Measurements from ENCODE around the gene NGDN.
"Not testable (repeated sequence)": the region's sequence is repeated elsewhere in the genome, so short reads cannot be mapped to it uniquely, and the experiment has no call there.

Gene NGDN

GRCh38 chr14:23437133-23438100 is 32.1 kb upstream of the NGDN start:
- DNase-seq = no peak
- in situ Hi-C loops (cut with HindIII; ENCODE audit: low pct_ligation_motif_present, low pct_unique_long_range_greater_than_20kb, low sequenced_read_pairs) = no loop called here

GRCh38 chr14:23438101-23438971 is 31.2 kb upstream of the NGDN start:
- in situ Hi-C loops (cut with HindIII; ENCODE audit: low pct_ligation_motif_present, low pct_unique_long_range_greater_than_20kb, low sequenced_read_pairs) = no loop called here
- DNase-seq = no peak

DNA sequence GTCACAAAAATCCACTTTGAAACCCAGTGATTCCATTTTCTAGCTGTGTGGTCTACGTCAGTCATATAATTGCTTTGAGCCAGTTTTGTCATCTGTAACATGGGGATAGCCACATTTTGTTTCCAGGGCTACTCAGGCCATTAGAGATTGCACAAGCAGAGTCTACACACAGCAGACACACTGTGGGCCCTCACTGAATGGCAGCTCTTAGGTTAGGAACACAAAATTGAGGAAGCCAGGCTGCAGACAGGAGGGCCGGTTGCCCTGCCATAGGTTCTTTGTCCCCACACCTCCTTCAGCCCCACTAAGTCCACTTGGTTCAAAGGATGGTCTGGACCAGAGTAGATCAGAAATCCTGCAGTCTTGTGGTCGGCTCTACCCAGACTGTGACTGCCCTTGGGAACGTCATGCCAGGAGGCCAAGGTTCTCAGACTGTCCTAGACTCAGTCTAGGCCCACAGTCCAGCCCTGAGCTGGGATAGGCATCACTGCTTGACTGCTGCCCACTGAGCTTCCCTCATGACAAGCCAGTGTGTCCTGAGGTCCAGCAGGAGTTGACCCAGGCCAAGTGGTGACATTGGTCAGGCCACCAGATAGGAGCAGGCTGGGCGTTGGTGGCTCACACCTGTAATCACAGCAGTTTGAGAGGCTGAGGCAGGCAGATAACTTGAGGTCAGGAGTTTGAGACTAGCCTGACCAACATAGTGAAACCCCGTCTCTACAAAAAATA is 30.2 kb upstream of the NGDN start:
- no peak for DNase-seq
- in situ Hi-C loops (cut with HindIII; ENCODE audit: low pct_ligation_motif_present, low pct_unique_long_range_greater_than_20kb, low sequenced_read_pairs) = no loop called here

GRCh38 chr14:23441076-23441475 is 28.4 kb upstream of the NGDN start:
- in situ Hi-C loops (cut with HindIII; ENCODE audit: low pct_ligation_motif_present, low pct_unique_long_range_greater_than_20kb, low sequenced_read_pairs) = no loop called here
- no peak for DNase-seq

GRCh38 chr14:23442721-23443356 is 26.7 kb upstream of the NGDN start:
- in situ Hi-C loops (cut with HindIII; ENCODE audit: low pct_ligation_motif_present, low pct_unique_long_range_greater_than_20kb, low sequenced_read_pairs) = no loop called here
- no peak for DNase-seq

DNA sequence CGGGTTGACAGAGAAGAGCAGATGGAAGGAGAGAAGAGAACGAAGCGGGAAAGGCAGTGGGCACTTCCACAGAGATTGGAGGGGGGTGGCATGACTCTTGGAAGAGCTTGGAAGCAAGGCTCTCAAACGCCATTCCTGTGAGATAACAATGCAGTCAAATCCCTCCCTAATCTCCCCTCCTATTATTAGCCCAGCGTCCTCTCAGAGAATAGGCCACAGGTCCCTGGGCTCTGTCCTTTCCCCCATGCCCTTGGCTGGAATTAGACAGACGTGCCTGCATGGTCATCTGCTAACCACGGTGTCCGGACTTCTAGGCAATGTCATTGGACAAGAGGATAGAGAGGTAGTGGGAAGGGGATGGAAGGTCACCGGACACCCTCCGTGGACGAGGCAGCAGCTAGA is 26.1 kb upstream of the NGDN start:
- DNase-seq = no peak
- in situ Hi-C loops (cut with HindIII; ENCODE audit: low pct_ligation_motif_present, low pct_unique_long_range_greater_than_20kb, low sequenced_read_pairs) = no loop called here

DNA sequence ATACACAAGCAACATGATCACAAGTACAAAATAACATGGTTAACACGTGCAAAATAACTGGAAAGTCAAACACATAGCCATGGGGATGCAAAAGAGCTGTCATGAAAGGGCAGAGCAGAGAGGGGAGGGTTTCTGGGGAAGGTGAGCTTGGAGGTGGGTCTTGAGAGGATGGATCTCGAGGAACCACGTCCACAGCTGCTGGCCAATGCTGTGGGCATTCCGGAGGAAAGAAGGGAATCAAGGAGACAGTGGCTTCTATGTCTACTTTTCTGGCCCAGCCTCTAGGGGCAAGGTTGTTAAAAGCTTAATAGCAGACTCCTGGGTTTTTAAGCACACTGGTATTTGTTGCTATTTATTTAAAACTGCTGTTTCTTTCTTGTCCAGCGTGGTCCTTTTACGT is 25.6 kb upstream of the NGDN start:
- no peak for DNase-seq
- in situ Hi-C loops (cut with HindIII; ENCODE audit: low pct_ligation_motif_present, low pct_unique_long_range_greater_than_20kb, low sequenced_read_pairs) = no loop called here

DNA sequence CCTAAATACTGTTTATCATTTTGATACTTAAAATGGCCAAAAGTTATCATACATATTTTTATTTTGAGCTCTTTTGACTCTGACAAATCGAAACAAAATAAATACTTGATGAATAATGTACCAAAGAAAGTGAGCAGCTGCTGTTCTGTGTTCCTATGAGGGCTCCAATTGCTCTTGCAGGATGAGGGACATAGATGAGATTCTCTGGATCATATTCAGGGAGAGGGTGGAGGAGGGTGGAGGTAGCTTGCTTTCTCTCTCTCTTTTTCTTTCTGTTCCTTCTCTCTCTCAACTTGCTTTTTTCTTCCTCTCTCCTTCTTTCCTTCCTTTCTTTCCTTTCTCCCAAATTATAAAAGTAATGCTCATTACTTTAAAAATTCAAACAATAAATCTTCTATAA is 25.2 kb upstream of the NGDN start:
- in situ Hi-C loops (cut with HindIII; ENCODE audit: low pct_ligation_motif_present, low pct_unique_long_range_greater_than_20kb, low sequenced_read_pairs) = no loop called here
- DNase-seq = no peak

GRCh38 chr14:23445773-23446172 is 23.7 kb upstream of the NGDN start:
- in situ Hi-C loops (cut with HindIII; ENCODE audit: low pct_ligation_motif_present, low pct_unique_long_range_greater_than_20kb, low sequenced_read_pairs) = no loop called here
- DNase-seq = no peak

GRCh38 chr14:23446291-23446851 is 23.1 kb upstream of the NGDN start:
- in situ Hi-C loops (cut with HindIII; ENCODE audit: low pct_ligation_motif_present, low pct_unique_long_range_greater_than_20kb, low sequenced_read_pairs) = no loop called here
- no peak for DNase-seq

GRCh38 chr14:23447361-23448350 is 21.8 kb upstream of the NGDN start:
- no peak for DNase-seq
- in situ Hi-C loops (cut with HindIII; ENCODE audit: low pct_ligation_motif_present, low pct_unique_long_range_greater_than_20kb, low sequenced_read_pairs) = no loop called here

GRCh38 chr14:23449314-23449713 is 20.2 kb upstream of the NGDN start:
- in situ Hi-C loops (cut with HindIII; ENCODE audit: low pct_ligation_motif_present, low pct_unique_long_range_greater_than_20kb, low sequenced_read_pairs) = no loop called here
- DNase-seq = no peak

- DNase-seq = no peak
- in situ Hi-C loops (cut with HindIII; ENCODE audit: low pct_ligation_motif_present, low pct_unique_long_range_greater_than_20kb, low sequenced_read_pairs) = no loop called here
These were observed 19.1 kb upstream of the NGDN start for GRCh38 chr14:23450379-23450778.

- in situ Hi-C loops (cut with HindIII; ENCODE audit: low pct_ligation_motif_present, low pct_unique_long_range_greater_than_20kb, low sequenced_read_pairs) = no loop called here
- no peak for DNase-seq
These were observed 17.3 kb upstream of the NGDN start for GRCh38 chr14:23452237-23452636.

DNA sequence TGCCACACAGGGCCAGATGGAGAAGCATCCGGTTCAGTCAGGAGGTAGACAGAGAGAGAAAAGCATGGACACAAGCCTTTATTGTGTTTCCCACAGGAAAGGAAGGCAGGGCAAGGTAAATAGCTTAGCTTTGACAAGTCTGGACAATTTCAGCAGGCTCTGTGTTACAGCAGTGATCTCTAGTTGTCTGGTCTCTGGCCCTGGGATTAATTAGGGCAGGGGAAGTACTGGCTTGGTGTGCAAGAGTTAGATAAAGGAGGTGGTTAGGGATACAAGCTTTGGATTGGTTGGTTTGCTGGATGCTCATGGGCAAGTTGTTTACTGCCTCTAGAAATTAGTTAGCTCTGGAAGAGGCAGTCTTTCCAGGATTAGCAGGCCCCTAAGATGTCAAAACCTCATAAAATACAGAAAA is 15.1 kb upstream of the NGDN start:
- in situ Hi-C loops (cut with HindIII; ENCODE audit: low pct_ligation_motif_present, low pct_unique_long_range_greater_than_20kb, low sequenced_read_pairs) = no loop called here

DNA sequence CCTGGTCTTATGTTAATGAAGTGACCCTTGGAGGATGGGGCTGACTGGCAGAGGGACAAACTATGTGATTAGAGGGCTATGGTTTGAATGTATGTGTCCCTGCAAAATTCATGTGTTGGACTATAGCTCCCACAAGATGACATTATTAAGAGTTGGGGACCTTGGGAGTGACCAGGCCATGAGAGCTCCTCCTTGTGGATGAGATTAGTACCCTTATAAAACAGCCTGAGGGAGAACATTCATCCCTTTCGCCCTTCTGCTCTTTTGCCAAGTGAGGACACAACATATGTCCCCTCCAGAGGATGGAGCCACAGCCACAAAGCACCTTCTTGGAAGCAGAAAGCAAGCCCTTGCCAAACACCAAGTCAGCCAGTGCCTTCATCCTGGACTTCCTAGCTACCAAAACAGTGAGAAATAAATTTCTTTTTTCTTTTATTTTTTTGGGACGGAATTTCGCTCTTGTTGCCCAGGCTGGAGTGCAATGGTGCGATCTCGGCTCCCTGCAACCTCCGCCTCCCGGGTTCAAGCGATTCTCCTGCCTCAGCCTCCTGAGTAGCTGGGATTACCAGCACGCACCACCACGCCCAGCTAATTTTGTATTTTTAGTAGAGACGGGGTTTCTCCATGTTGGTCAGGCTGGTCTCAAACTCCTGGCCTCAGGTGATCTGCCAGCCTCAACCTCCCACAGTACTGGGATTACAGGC is 12.5 kb upstream of the NGDN start:
- not testable (repeated sequence) for DNase-seq

More for the DNA sequence above, 15.1 kb upstream of the NGDN start:
- no peak for DNase-seq

More for the DNA sequence above, 12.5 kb upstream of the NGDN start:
- in situ Hi-C loops (cut with HindIII; ENCODE audit: low pct_ligation_motif_present, low pct_unique_long_range_greater_than_20kb, low sequenced_read_pairs) = not testable (repeated sequence)
